ENCODE measurements around the gene CTSV.

DNA sequence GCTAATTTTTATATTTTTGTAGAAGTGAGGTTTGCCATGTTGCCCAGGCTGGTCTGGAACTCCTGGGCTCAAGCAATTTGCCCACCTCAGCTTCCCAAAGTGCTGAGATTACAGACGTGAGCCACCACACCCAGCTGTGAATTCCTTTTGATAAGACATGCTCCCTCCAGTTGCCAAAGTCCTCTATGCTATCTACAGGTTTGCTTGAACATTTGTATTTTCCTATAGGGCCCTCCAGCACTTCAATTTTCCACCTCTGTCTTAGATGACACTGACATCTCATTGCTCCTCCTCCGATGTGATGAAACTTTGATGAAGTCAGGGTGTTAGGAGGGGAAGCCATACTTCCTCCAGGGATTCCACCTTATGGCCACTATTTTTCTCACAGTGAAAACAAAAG is 25.2 kb upstream of the CTSV start:
- TF ChIP-seq, protein P1, sequence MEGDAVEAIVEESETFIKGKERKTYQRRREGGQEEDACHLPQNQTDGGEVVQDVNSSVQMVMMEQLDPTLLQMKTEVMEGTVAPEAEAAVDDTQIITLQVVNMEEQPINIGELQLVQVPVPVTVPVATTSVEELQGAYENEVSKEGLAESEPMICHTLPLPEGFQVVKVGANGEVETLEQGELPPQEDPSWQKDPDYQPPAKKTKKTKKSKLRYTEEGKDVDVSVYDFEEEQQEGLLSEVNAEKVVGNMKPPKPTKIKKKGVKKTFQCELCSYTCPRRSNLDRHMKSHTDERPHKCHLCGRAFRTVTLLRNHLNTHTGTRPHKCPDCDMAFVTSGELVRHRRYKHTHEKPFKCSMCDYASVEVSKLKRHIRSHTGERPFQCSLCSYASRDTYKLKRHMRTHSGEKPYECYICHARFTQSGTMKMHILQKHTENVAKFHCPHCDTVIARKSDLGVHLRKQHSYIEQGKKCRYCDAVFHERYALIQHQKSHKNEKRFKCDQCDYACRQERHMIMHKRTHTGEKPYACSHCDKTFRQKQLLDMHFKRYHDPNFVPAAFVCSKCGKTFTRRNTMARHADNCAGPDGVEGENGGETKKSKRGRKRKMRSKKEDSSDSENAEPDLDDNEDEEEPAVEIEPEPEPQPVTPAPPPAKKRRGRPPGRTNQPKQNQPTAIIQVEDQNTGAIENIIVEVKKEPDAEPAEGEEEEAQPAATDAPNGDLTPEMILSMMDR (conservative IDR thresholded peaks at IDR 0.05; ENCODE audit: low read depth, low read length), result no peak
- no peak for TF ChIP-seq EZH2 (IDR thresholded peaks at IDR 0.05; ENCODE audit: borderline replicate concordance, low read depth, low read length, poor library complexity, severe bottlenecking)

Measured in A673 (cell line).